ENCODE data around the gene CCL16. TPM values are rescaled to one million over a fixed set of nuclear protein-coding genes. Genes with fewer than 3 reads are reported as not detected.

The CCL16 gene
- total and polyA plus RNA-seq, 2 experiments from 2014 or later, result not detected

DNA sequence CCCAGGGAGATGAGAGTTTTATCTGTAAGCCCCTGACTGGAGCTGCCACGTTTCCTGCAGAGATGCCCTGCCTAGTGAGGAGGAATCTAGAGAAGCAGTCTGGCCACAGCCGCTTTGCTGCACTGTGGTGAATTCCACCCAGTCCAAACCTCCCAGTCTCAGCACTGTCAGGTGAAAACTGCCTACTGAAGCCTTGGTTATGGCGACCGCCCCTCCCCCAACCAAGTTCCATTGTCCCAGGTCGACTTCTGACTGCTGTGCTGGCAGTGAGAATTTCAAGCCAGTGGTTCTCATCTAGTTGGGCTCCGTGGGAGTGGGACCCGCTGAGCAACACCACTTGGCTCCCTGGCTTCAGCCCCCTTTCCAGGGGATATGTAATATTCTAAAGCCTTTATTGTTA is 27.6 kb downstream of the CCL16 start:
- peak; percentile 47 for DNase-seq (ENCODE audit: low spot score)
- H3K27me3 Mint-ChIP-seq (ENCODE audit: insufficient read depth, low read depth, poor library complexity), result peaks cover 3% of the 10 kb centered on the region
- H3K36me3 ChIP-seq (ENCODE audit: insufficient read depth), result no peaks in the 10 kb centered on the region

DNA sequence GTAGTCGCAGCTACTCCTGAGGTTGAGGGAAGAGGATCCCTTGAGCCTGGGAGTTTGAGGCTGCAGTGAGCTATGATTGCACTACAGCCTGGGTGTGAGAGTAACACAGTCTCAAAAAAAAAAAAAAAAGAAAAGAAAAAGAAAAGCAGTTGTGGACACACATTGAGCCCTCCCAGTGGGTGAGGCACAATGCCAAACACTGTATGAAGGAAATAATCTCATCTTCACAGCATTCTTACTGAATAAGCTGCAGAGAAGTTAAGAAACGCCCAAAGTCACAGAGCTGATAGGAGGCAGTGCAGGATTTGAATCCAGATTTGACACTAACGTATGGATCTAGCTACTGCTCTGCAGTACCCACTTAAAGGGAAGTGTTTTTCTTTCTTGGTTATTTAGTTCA is 31.9 kb downstream of the CCL16 start:
- no peak overlapping the region for H3K27ac ChIP-seq (ENCODE audit: low read depth)
- H3F3A ChIP-seq (replicated peaks; ENCODE audit: low read depth), result no peaks in the 10 kb centered on the region
- no peaks in the 10 kb centered on the region for H4K20me1 ChIP-seq (replicated peaks; ENCODE audit: insufficient read depth)
- ATAC-seq (no peak), DNase-seq (ENCODE audit: low spot score) (no peak)
- Mint-ChIP-seq H3K9me3 (no peaks in the 10 kb centered on the region), H3K4me1 (peaks cover 12% of the 10 kb centered on the region; the same call in 2 of the 3 replicates), H3K36me3 (ENCODE audit: low read depth) (no peaks in the 10 kb centered on the region), H3K27ac (no peak overlapping the region), H3K4me3 (no peak overlapping the region), H3K27me3 (ENCODE audit: insufficient read depth, low read depth, poor library complexity) (no peaks in the 10 kb centered on the region)
- H2AFZ ChIP-seq, result peak overlapping the region; percentile 63
- H3K4me1 ChIP-seq (ENCODE audit: insufficient read depth), result peaks cover 11% of the 10 kb centered on the region
- H3K4me2 ChIP-seq, result no peak overlapping the region
- H3K27me3 ChIP-seq (ENCODE audit: insufficient read depth), result no peaks in the 10 kb centered on the region
- no peak overlapping the region for H3K4me3 ChIP-seq
- H3K79me2 ChIP-seq (replicated peaks; ENCODE audit: insufficient read depth), result no peaks in the 10 kb centered on the region
- H3K36me3 ChIP-seq (ENCODE audit: insufficient read depth), result no peaks in the 10 kb centered on the region
- peaks cover 4% of the 10 kb centered on the region; the same call in 1 of the 2 replicates for H3K9me2 ChIP-seq (ENCODE audit: insufficient read depth)
- TF ChIP-seq, protein P1, sequence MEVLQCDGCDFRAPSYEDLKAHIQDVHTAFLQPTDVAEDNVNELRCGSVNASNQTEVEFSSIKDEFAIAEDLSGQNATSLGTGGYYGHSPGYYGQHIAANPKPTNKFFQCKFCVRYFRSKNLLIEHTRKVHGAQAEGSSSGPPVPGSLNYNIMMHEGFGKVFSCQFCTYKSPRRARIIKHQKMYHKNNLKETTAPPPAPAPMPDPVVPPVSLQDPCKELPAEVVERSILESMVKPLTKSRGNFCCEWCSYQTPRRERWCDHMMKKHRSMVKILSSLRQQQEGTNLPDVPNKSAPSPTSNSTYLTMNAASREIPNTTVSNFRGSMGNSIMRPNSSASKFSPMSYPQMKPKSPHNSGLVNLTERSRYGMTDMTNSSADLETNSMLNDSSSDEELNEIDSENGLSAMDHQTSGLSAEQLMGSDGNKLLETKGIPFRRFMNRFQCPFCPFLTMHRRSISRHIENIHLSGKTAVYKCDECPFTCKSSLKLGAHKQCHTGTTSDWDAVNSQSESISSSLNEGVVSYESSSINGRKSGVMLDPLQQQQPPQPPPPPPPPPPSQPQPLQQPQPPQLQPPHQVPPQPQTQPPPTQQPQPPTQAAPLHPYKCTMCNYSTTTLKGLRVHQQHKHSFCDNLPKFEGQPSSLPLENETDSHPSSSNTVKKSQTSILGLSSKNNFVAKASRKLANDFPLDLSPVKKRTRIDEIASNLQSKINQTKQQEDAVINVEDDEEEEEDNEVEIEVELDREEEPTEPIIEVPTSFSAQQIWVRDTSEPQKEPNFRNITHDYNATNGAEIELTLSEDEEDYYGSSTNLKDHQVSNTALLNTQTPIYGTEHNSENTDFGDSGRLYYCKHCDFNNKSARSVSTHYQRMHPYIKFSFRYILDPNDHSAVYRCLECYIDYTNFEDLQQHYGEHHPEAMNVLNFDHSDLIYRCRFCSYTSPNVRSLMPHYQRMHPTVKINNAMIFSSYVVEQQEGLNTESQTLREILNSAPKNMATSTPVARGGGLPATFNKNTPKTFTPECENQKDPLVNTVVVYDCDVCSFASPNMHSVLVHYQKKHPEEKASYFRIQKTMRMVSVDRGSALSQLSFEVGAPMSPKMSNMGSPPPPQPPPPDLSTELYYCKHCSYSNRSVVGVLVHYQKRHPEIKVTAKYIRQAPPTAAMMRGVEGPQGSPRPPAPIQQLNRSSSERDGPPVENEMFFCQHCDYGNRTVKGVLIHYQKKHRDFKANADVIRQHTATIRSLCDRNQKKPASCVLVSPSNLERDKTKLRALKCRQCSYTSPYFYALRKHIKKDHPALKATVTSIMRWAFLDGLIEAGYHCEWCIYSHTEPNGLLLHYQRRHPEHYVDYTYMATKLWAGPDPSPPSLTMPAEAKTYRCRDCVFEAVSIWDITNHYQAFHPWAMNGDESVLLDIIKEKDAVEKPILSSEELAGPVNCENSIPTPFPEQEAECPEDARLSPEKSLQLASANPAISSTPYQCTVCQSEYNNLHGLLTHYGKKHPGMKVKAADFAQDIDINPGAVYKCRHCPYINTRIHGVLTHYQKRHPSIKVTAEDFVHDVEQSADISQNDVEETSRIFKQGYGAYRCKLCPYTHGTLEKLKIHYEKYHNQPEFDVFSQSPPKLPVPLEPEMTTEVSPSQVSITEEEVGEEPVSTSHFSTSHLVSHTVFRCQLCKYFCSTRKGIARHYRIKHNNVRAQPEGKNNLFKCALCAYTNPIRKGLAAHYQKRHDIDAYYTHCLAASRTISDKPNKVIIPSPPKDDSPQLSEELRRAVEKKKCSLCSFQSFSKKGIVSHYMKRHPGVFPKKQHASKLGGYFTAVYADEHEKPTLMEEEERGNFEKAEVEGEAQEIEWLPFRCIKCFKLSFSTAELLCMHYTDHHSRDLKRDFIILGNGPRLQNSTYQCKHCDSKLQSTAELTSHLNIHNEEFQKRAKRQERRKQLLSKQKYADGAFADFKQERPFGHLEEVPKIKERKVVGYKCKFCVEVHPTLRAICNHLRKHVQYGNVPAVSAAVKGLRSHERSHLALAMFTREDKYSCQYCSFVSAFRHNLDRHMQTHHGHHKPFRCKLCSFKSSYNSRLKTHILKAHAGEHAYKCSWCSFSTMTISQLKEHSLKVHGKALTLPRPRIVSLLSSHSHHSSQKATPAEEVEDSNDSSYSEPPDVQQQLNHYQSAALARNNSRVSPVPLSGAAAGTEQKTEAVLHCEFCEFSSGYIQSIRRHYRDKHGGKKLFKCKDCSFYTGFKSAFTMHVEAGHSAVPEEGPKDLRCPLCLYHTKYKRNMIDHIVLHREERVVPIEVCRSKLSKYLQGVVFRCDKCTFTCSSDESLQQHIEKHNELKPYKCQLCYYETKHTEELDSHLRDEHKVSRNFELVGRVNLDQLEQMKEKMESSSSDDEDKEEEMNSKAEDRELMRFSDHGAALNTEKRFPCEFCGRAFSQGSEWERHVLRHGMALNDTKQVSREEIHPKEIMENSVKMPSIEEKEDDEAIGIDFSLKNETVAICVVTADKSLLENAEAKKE (CRISPR knock-in tag; IDR thresholded peaks at IDR 0.05), result no peak
- TF ChIP-seq POLR2AphosphoS5 (IDR thresholded peaks at IDR 0.05; ENCODE audit: low read depth) (no peak), CREB1 (CRISPR knock-in tag; IDR thresholded peaks at IDR 0.05; ENCODE audit: low read depth) (no peak), JUNB (IDR thresholded peaks at IDR 0.05; ENCODE audit: unreplicated experiment) (no peak), ZNF331 (CRISPR knock-in tag; IDR thresholded peaks at IDR 0.05; ENCODE audit: low read depth) (no peak), EZH2 (IDR thresholded peaks at IDR 0.05; ENCODE audit: low read depth, unreplicated experiment) (no peak), EZH2phosphoT487 (IDR thresholded peaks at IDR 0.05; ENCODE audit: unreplicated experiment) (no peak), NANOG (IDR thresholded peaks at IDR 0.05; ENCODE audit: borderline replicate concordance) (no peak)

More for the DNA sequence above, 27.6 kb downstream of the CCL16 start:
- Mint-ChIP-seq H3K36me3 (ENCODE audit: low read depth) (no peaks in the 10 kb centered on the region), H3K9me3 (no peaks in the 10 kb centered on the region), H3K4me1 (peaks cover 12% of the 10 kb centered on the region; the same call in 2 of the 3 replicates), H3K27ac (no peak overlapping the region), H3K4me3 (no peak overlapping the region)
- H3K9me2 ChIP-seq (ENCODE audit: insufficient read depth), result peaks cover 9% of the 10 kb centered on the region; the same call in 1 of the 2 replicates
- H3K79me2 ChIP-seq (replicated peaks; ENCODE audit: insufficient read depth), result no peaks in the 10 kb centered on the region
- H3K27me3 ChIP-seq (ENCODE audit: insufficient read depth), result no peaks in the 10 kb centered on the region
- H3K4me3 ChIP-seq, result no peak overlapping the region
- peak overlapping the region; percentile 99 for H2AFZ ChIP-seq
- H4K20me1 ChIP-seq (replicated peaks; ENCODE audit: insufficient read depth), result no peaks in the 10 kb centered on the region
- H3K27ac ChIP-seq (ENCODE audit: low read depth), result no peak overlapping the region
- 0 out of 2 replicates have a peak overlapping the region, but pooled peaks have one; percentile 36 for H3K4me2 ChIP-seq
- TF ChIP-seq, protein P2, sequence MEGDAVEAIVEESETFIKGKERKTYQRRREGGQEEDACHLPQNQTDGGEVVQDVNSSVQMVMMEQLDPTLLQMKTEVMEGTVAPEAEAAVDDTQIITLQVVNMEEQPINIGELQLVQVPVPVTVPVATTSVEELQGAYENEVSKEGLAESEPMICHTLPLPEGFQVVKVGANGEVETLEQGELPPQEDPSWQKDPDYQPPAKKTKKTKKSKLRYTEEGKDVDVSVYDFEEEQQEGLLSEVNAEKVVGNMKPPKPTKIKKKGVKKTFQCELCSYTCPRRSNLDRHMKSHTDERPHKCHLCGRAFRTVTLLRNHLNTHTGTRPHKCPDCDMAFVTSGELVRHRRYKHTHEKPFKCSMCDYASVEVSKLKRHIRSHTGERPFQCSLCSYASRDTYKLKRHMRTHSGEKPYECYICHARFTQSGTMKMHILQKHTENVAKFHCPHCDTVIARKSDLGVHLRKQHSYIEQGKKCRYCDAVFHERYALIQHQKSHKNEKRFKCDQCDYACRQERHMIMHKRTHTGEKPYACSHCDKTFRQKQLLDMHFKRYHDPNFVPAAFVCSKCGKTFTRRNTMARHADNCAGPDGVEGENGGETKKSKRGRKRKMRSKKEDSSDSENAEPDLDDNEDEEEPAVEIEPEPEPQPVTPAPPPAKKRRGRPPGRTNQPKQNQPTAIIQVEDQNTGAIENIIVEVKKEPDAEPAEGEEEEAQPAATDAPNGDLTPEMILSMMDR (conservative IDR thresholded peaks at IDR 0.05; ENCODE audit: low read depth in 2 of 2), result no peak
- TF ChIP-seq EZH2 (IDR thresholded peaks at IDR 0.05; ENCODE audit: low read depth, unreplicated experiment) (no peak), STAT1 (IDR thresholded peaks at IDR 0.05; ENCODE audit: unreplicated experiment) (no peak), EZH2phosphoT487 (IDR thresholded peaks at IDR 0.05; ENCODE audit: unreplicated experiment) (no peak), NANOG (IDR thresholded peaks at IDR 0.05; ENCODE audit: borderline replicate concordance) (no peak), ZNF331 (CRISPR knock-in tag; IDR thresholded peaks at IDR 0.05; ENCODE audit: low read depth) (no peak), POLR2AphosphoS5 (IDR thresholded peaks at IDR 0.05; ENCODE audit: low read depth) (no peak), CREB1 (CRISPR knock-in tag; IDR thresholded peaks at IDR 0.05; ENCODE audit: low read depth) (no peak)
- ATAC-seq, result peak; percentile 48; the same call in 2 of the 3 replicates
- no peaks in the 10 kb centered on the region for H3F3A ChIP-seq (replicated peaks; ENCODE audit: low read depth)
- H3K4me1 ChIP-seq (ENCODE audit: insufficient read depth), result peaks cover 11% of the 10 kb centered on the region
